NCI-H2029 (cell line): ENCODE data around the gene NLRP5.
"Not testable (repeated sequence)": the region's sequence is repeated elsewhere in the genome, so short reads cannot be mapped to it uniquely, and the experiment has no call there.

ENCODE experiments used
- DNase-seq: peaks from one replicate; lab custom pipeline; 2025; lab: John Stamatoyannopoulos, UW

NLRP5 gene

GRCh38 chr19:56076498-56076897, 89.9 kb downstream of the NLRP5 start:
- DNase-seq: peak; percentile 9

- no peak for DNase-seq
Observed at GRCh38 chr19:56079609-56080008, 93.0 kb downstream of the NLRP5 start.

- DNase-seq: peak; percentile 48
Observed at GRCh38 chr19:56080669-56081401, 94.3 kb downstream of the NLRP5 start.

- no peak for DNase-seq
Observed at GRCh38 chr19:56083668-56084067, 97.1 kb downstream of the NLRP5 start.

GRCh38 chr19:56084835-56085536, 98.4 kb downstream of the NLRP5 start:
- DNase-seq: no peak

GRCh38 chr19:56085571-56086275, 99.1 kb downstream of the NLRP5 start:
- no peak for DNase-seq

- DNase-seq: no peak
Observed at GRCh38 chr19:56086671-56087430, 100.3 kb downstream of the NLRP5 start.

GRCh38 chr19:56087647-56088496, 101.3 kb downstream of the NLRP5 start:
- no peak for DNase-seq

- DNase-seq: no peak
Observed at GRCh38 chr19:56088497-56089215, 102.1 kb downstream of the NLRP5 start.

GRCh38 chr19:56089344-56089743, 102.8 kb downstream of the NLRP5 start:
- no peak for DNase-seq

GRCh38 chr19:56091066-56091490, 104.5 kb downstream of the NLRP5 start:
- DNase-seq: no peak

GRCh38 chr19:56091751-56092546, 105.4 kb downstream of the NLRP5 start:
- peak; percentile 64 for DNase-seq

- DNase-seq: no peak
Observed at GRCh38 chr19:56092685-56093631, 106.4 kb downstream of the NLRP5 start.

- no peak for DNase-seq
Observed at GRCh38 chr19:56094449-56094848, 107.9 kb downstream of the NLRP5 start.

GRCh38 chr19:56096665-56097064, 110.1 kb downstream of the NLRP5 start:
- no peak for DNase-seq

- DNase-seq: no peak
Observed at GRCh38 chr19:56097306-56097705, 110.7 kb downstream of the NLRP5 start.

- no peak for DNase-seq
Observed at GRCh38 chr19:56097776-56098175, 111.2 kb downstream of the NLRP5 start.

- not testable (repeated sequence) for DNase-seq
Observed at GRCh38 chr19:56098237-56098636, 111.7 kb downstream of the NLRP5 start.
